T47D (cell line): ENCODE data around the gene KLF13.
A peak's percentile ranks its signal among the peaks of the same experiment; 100 is the strongest.

ENCODE experiments used
- DNase-seq, 2 experiments: peaks; one replicate each; pipeline versions ENCODE4 v3.0.0 to v3.0.0-alpha.2; 2011 to 2012; ENCODE audit warnings: low read depth in 1 of 2, low spot score in 1 of 2
- JUND ChIP-seq: IDR thresholded peaks from 2 replicates; pipeline ENCODE4 v1.6.1; 2012; ENCODE audit warnings: low read depth
- in situ Hi-C: cut with HindIII; loops from 2 replicates; pipeline ENCODE4 v1.10.0; 2016; ENCODE audit warnings: low sequenced_read_pairs, low pct_unique_long_range_greater_than_20kb

The KLF13 gene

GRCh38 chr15:31365032-31365654 is 38.5 kb downstream of the KLF13 start:
- in situ Hi-C loops = no loop called here
- DNase-seq = no peak
- no peak for TF ChIP-seq JUND

GRCh38 chr15:31365655-31366127 is 39.1 kb downstream of the KLF13 start:
- in situ Hi-C loops = no loop called here
- no peak for TF ChIP-seq JUND
- DNase-seq = peak in 1 of 2 experiments; percentile 23

- TF ChIP-seq JUND = no peak
- in situ Hi-C loops = no loop called here
- peak in 1 of 2 experiments; percentile 31 for DNase-seq
These were observed 39.6 kb downstream of the KLF13 start for GRCh38 chr15:31366169-31366734.

- DNase-seq = no peak
- no peak for TF ChIP-seq JUND
- in situ Hi-C loops = no loop called here
These were observed 40.5 kb downstream of the KLF13 start for GRCh38 chr15:31367021-31367729.

GRCh38 chr15:31367730-31368344 is 41.2 kb downstream of the KLF13 start:
- in situ Hi-C loops = no loop called here
- DNase-seq = no peak

GRCh38 chr15:31369727-31370126 is 43.1 kb downstream of the KLF13 start:
- in situ Hi-C loops = no loop called here
- no peak for DNase-seq
- TF ChIP-seq JUND = no peak

More at GRCh38 chr15:31367730-31368344, 41.2 kb downstream of the KLF13 start:
- no peak for TF ChIP-seq JUND

GRCh38 chr15:31371520-31372240 is 45.0 kb downstream of the KLF13 start:
- no peak for TF ChIP-seq JUND
- DNase-seq = no peak
- in situ Hi-C loops = no loop called here

GRCh38 chr15:31372635-31373091 is 46.0 kb downstream of the KLF13 start:
- in situ Hi-C loops = no loop called here
- TF ChIP-seq JUND = no peak
- DNase-seq = peak in 1 of 2 experiments; percentile 54

- TF ChIP-seq JUND = no peak
- in situ Hi-C loops = no loop called here
These were observed 46.6 kb downstream of the KLF13 start for GRCh38 chr15:31373096-31373865.

GRCh38 chr15:31373970-31374369 is 47.3 kb downstream of the KLF13 start:
- in situ Hi-C loops = no loop called here

More at GRCh38 chr15:31373096-31373865, 46.6 kb downstream of the KLF13 start:
- no peak for DNase-seq

GRCh38 chr15:31374489-31374888 is 47.9 kb downstream of the KLF13 start:
- no peak for DNase-seq
- in situ Hi-C loops = no loop called here
- no peak for TF ChIP-seq JUND

More at GRCh38 chr15:31373970-31374369, 47.3 kb downstream of the KLF13 start:
- DNase-seq = no peak
- TF ChIP-seq JUND = no peak

- no peak for TF ChIP-seq JUND
- DNase-seq = no peak
- in situ Hi-C loops = no loop called here
These were observed 48.4 kb downstream of the KLF13 start for GRCh38 chr15:31374986-31375385.
